ENCODE data around the gene LINC01488.

- no peak for TF ChIP-seq RXRA (IDR thresholded peaks at IDR 0.05; ENCODE audit: borderline replicate concordance, low read depth)
- no peak for TF ChIP-seq POLR2AphosphoS5 (IDR thresholded peaks at IDR 0.05; ENCODE audit: low read depth, low read length)
- TF ChIP-seq CHD2 (IDR thresholded peaks at IDR 0.05; ENCODE audit: low read length, partially characterized antibody), result no peak
- no peak for TF ChIP-seq FOXM1 (IDR thresholded peaks at IDR 0.05; ENCODE audit: low read depth)
- TF ChIP-seq CTCF (IDR thresholded peaks at IDR 0.05), result no peak
- TF ChIP-seq RAD21 (IDR thresholded peaks at IDR 0.05; ENCODE audit: low read length), result no peak
- TF ChIP-seq USF2 (IDR thresholded peaks at IDR 0.05; ENCODE audit: borderline replicate concordance, low read depth, low read length), result no peak
- TF ChIP-seq ELF1 (IDR thresholded peaks at IDR 0.05), result no peak
- TF ChIP-seq SIN3A (IDR thresholded peaks at IDR 0.05; ENCODE audit: borderline replicate concordance, low read depth, low read length), result no peak
- no peak for TF ChIP-seq REST (IDR thresholded peaks at IDR 0.05; ENCODE audit: low read depth, low read length)
- TF ChIP-seq NFIC (IDR thresholded peaks at IDR 0.05; ENCODE audit: borderline replicate concordance), result no peak
- TF ChIP-seq, protein P1, sequence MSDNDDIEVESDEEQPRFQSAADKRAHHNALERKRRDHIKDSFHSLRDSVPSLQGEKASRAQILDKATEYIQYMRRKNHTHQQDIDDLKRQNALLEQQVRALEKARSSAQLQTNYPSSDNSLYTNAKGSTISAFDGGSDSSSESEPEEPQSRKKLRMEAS (IDR thresholded peaks at IDR 0.05; ENCODE audit: low read depth), result no peak
- no peak for TF ChIP-seq NRF1 (IDR thresholded peaks at IDR 0.05; ENCODE audit: low read depth, low read length)
- no peak for TF ChIP-seq EP300 (IDR thresholded peaks at IDR 0.05; ENCODE audit: borderline replicate concordance in 1 of 2, low read depth in 1 of 2, low read length in 1 of 2)
These were observed 10.4 kb upstream of the LINC01488 start for GRCh38 chr11:69470793-69471728.
